Measurements from ENCODE around the gene KAZALD1.

- no peak for TF ChIP-seq CTCF (IDR thresholded peaks at IDR 0.05)
- no peak for TF ChIP-seq POLR2AphosphoS5 (IDR thresholded peaks at IDR 0.05)
- TF ChIP-seq POLR2A (IDR thresholded peaks at IDR 0.05) = no peak
Observed at GRCh38 chr10:101071885-101072433, 10.2 kb downstream of the KAZALD1 start.
